Measurements from ENCODE around the gene SCT. TPM values are rescaled to one million over a fixed set of nuclear protein-coding genes. Genes with fewer than 3 reads are reported as not detected.

Gene SCT
- total RNA-seq, 1 donor from 2014 or later: not detected

GRCh38 chr11:643849-644738, 17.1 kb upstream of the SCT start:
- no peak for DNase-seq

- DNase-seq: no peak
Measured at GRCh38 chr11:643366-643765, 16.4 kb upstream of the SCT start.

- DNase-seq: no peak
Measured at GRCh38 chr11:641806-642370, 14.9 kb upstream of the SCT start.

- no peak for DNase-seq
Measured at GRCh38 chr11:640021-640706, 13.2 kb upstream of the SCT start.

GRCh38 chr11:639332-639955, 12.5 kb upstream of the SCT start:
- no peak for DNase-seq

- DNase-seq: no peak
Measured at GRCh38 chr11:638631-639331, 11.8 kb upstream of the SCT start.

- no peak for DNase-seq
Measured at GRCh38 chr11:637593-638521, 10.9 kb upstream of the SCT start.

- no peak for DNase-seq
Measured at GRCh38 chr11:637333-637592, 10.3 kb upstream of the SCT start.

- DNase-seq: no peak
Measured at GRCh38 chr11:636511-637332, 9.7 kb upstream of the SCT start, which contains the start of gene DRD4. DRD4 (plus strand) TSS chr11:637269; CDS start chr11:637305, 36 bp downstream.

- DNase-seq: no peak
Measured at GRCh38 chr11:635945-636510, 9.0 kb upstream of the SCT start.

GRCh38 chr11:630871-631270, 3.9 kb upstream of the SCT start:
- DNase-seq: no peak

- DNase-seq: no peak
Measured at GRCh38 chr11:629237-629583, 2.2 kb upstream of the SCT start.

- no peak for DNase-seq
Measured at GRCh38 chr11:628056-628455, 1.1 kb upstream of the SCT start.

- no peak for DNase-seq
Measured at GRCh38 chr11:627308-627576, 261 bp upstream of the SCT start.

GRCh38 chr11:625636-626268, 1.2 kb downstream of the SCT start:
- DNase-seq: no peak

GRCh38 chr11:624705-625635, 2.0 kb downstream of the SCT start, which contains the start of gene CDHR5:
CDHR5 (minus strand) TSS chr11:624955; CDS start chr11:624902, 53 bp downstream.
- DNase-seq: no peak

GRCh38 chr11:623999-624704, 2.8 kb downstream of the SCT start:
- DNase-seq: no peak

- no peak for DNase-seq
Measured at GRCh38 chr11:623349-623869, 3.6 kb downstream of the SCT start.

Data from occipital lobe (tissue), 2 donors.